ENCODE measurements around the gene RRAS2.

GRCh38 chr11:14364322-14364721 is 5.3 kb upstream of the RRAS2 start:
- TF ChIP-seq CTCF (conservative IDR thresholded peaks at IDR 0.05) (no peak), EZH2 (IDR thresholded peaks at IDR 0.05; ENCODE audit: low read depth) (no peak)
